Measurements from ENCODE around the gene SERPINA12. TPM values are rescaled to one million over a fixed set of nuclear protein-coding genes. Genes with fewer than 3 reads are reported as not detected.

SERPINA12 gene
- total and polyA plus RNA-seq, 5 donors from 2014 or later: not detected

DNA sequence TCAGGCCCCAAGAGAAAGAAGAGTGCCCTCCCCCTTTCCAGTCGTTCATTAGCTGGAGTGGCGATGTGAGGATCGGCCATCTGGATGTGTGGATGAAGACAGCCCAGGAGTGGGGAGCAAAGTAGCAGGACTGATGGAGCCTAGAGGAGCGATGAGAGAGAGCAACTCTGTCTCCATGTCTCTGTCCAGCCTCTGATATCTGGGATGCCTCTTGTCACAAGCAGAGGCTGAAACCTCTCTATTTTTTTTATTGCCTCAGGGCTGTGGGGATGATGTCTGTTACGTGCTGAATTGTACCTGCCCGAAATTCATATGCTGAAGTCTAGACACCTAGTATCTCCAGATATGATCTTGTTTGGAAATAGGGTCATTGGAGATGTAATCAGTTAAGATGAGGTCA lies 59.3 kb downstream of the SERPINA12 start:
- Histone ChIP-seq H3K27ac (ENCODE audit: insufficient read depth, low read length, poor library complexity, severe bottlenecking) (no peak overlapping the region), H3K27me3 (ENCODE audit: control insufficient read depth, insufficient read depth, low read length) (no peaks in the 10 kb centered on the region), H3K4me3 (ENCODE audit: low read depth, low read length) (no peak overlapping the region), H3K9me3 (ENCODE audit: control insufficient read depth in 2 of 2, low read length in 2 of 2) (no peaks in the 10 kb centered on the region), H3K4me1 (ENCODE audit: control insufficient read depth, insufficient read depth, low read length, poor library complexity, severe bottlenecking) (no peaks in the 10 kb centered on the region), H3K36me3 (ENCODE audit: control insufficient read depth, insufficient read depth, low read length) (no peaks in the 10 kb centered on the region)
- no peak overlapping the region for H3K4me3 Mint-ChIP-seq
- H3K36me3 Mint-ChIP-seq: no peaks in the 10 kb centered on the region
- ATAC-seq (ENCODE audit: low read depth in 2 of 2) (no peak), DNase-seq (no peak)
- peaks cover 0 to 5% (median 0%) of the 10 kb centered on the region in 7 donors for H3K9me3 Mint-ChIP-seq
- H3K4me1 Mint-ChIP-seq: no peaks in the 10 kb centered on the region
- no peak overlapping the region for H3K27ac Mint-ChIP-seq
- no peaks in the 10 kb centered on the region for H3K27me3 Mint-ChIP-seq

DNA sequence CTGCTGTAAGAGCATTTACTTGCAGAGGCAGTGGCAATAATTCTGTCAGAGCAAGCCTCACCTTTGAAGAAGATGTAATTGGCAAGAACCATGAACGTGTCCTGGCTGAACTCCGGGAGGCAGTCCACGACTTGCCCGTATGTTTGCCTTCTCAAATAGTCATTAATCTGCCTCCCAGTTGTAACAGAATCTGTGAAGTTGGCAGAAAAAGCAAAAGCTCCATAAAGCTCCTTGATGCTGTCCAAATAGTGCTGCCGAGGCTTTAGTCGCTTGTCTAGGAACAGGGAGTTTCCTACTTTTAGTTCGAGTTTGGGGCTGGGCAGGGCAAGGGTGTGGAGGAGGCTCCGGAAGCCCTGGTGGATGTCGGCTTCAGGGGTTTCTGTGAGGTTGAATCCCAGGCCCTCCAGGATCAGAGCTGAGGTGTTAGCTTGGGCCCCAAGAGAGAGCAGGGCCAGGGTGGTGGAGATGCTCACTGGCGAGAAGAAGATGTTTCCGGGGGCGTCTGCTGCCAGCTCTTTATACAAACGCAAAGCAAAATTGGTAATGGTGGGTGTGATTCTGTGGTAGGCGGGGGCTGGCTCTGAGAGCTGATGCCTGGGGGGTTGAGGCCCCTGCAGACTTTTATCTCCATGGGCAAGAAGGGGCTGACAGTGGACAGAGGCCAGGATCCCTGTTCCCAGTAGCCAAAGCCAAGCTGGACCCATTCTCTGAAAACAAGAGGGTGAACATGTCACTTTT lies 61.0 kb downstream of the SERPINA12 start:
- no peaks in the 10 kb centered on the region for H3K4me1 Mint-ChIP-seq
- H3K36me3 Mint-ChIP-seq: no peaks in the 10 kb centered on the region
- H3K27ac ChIP-seq (ENCODE audit: insufficient read depth, low read length, poor library complexity, severe bottlenecking): no peak overlapping the region
- no peak overlapping the region for H3K27ac Mint-ChIP-seq
- H3K4me3 ChIP-seq (ENCODE audit: low read depth, low read length): no peak overlapping the region
- no peaks in the 10 kb centered on the region for H3K27me3 ChIP-seq (ENCODE audit: control insufficient read depth, insufficient read depth, low read length)
- H3K36me3 ChIP-seq (ENCODE audit: control insufficient read depth, insufficient read depth, low read length): no peaks in the 10 kb centered on the region
- no peaks in the 10 kb centered on the region for H3K9me3 ChIP-seq (ENCODE audit: control insufficient read depth in 2 of 2, low read length in 2 of 2)
- H3K4me3 Mint-ChIP-seq: no peak overlapping the region
- no peaks in the 10 kb centered on the region for H3K27me3 Mint-ChIP-seq
- no peaks in the 10 kb centered on the region for H3K4me1 ChIP-seq (ENCODE audit: control insufficient read depth, insufficient read depth, low read length, poor library complexity, severe bottlenecking)
- DNase-seq (no peak), ATAC-seq (ENCODE audit: low read depth in 2 of 2) (no peak)
- peaks cover 0 to 5% (median 0%) of the 10 kb centered on the region in 7 donors for H3K9me3 Mint-ChIP-seq

DNA sequence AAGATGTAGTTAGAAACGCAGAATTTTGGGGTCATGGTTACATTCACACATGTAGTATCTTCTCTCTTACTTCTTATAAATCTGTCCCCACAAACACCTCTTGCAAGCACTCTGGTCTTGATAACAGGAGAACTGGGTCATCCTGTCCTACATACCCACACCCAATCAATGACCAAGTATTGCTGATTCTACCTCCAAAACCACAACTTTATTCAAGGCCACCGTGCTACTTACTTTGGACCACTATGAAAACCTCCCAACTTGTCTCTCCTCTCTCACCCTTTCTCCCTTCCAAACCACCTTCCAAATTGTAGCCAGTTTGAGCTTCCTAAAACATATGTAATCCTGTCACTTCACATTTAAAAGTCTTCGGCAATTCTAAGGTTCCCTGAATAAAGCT lies 62.1 kb downstream of the SERPINA12 start:
- Histone ChIP-seq H3K4me1 (ENCODE audit: control insufficient read depth, insufficient read depth, low read length, poor library complexity, severe bottlenecking) (no peaks in the 10 kb centered on the region), H3K4me3 (ENCODE audit: low read depth, low read length) (no peak overlapping the region), H3K27ac (ENCODE audit: insufficient read depth, low read length, poor library complexity, severe bottlenecking) (no peak overlapping the region), H3K36me3 (ENCODE audit: control insufficient read depth, insufficient read depth, low read length) (no peaks in the 10 kb centered on the region), H3K9me3 (ENCODE audit: control insufficient read depth in 2 of 2, low read length in 2 of 2) (no peaks in the 10 kb centered on the region), H3K27me3 (ENCODE audit: control insufficient read depth, insufficient read depth, low read length) (no peaks in the 10 kb centered on the region)
- Mint-ChIP-seq H3K4me1 (no peaks in the 10 kb centered on the region), H3K4me3 (no peak overlapping the region), H3K27ac (no peak overlapping the region), H3K27me3 (no peaks in the 10 kb centered on the region), H3K36me3 (no peaks in the 10 kb centered on the region), H3K9me3 (peaks cover 0 to 3% (median 0%) of the 10 kb centered on the region in 7 donors)
- ATAC-seq (ENCODE audit: low read depth in 2 of 2): no peak
- no peak for DNase-seq

DNA sequence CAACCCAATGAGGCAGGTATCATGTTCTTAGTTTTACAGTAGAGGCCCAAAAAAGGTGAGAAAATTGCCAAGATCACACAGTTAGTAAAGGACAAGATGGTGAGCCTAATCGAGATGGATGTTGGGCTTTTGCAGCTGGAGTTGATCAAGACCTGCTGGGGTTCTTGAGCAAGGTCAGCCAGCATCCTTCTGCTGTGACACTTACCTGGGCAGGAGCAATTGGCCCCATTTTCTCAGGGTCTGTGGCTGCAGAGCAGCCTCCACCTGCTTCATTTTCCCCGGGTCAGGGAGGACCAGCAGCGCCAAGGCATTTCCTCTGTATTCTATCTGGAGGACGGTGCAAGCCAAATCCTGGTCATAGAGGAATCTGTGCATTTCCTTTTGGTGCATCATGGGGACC lies 63.1 kb downstream of the SERPINA12 start:
- peaks cover 0 to 2% (median 1%) of the 10 kb centered on the region in 7 donors for H3K9me3 Mint-ChIP-seq
- no peaks in the 10 kb centered on the region for H3K27me3 ChIP-seq (ENCODE audit: control insufficient read depth, insufficient read depth, low read length)
- H3K27me3 Mint-ChIP-seq: no peaks in the 10 kb centered on the region
- no peak overlapping the region for H3K4me3 Mint-ChIP-seq
- H3K4me3 ChIP-seq (ENCODE audit: low read depth, low read length): no peak overlapping the region
- DNase-seq (no peak), ATAC-seq (ENCODE audit: low read depth in 2 of 2) (no peak)
- no peak overlapping the region for H3K27ac ChIP-seq (ENCODE audit: insufficient read depth, low read length, poor library complexity, severe bottlenecking)
- no peaks in the 10 kb centered on the region for H3K36me3 ChIP-seq (ENCODE audit: control insufficient read depth, insufficient read depth, low read length)
- no peaks in the 10 kb centered on the region for H3K4me1 Mint-ChIP-seq
- H3K4me1 ChIP-seq (ENCODE audit: control insufficient read depth, insufficient read depth, low read length, poor library complexity, severe bottlenecking): no peaks in the 10 kb centered on the region
- H3K9me3 ChIP-seq (ENCODE audit: control insufficient read depth in 2 of 2, low read length in 2 of 2): no peaks in the 10 kb centered on the region
- no peak overlapping the region for H3K27ac Mint-ChIP-seq
- H3K36me3 Mint-ChIP-seq: no peaks in the 10 kb centered on the region

DNA sequence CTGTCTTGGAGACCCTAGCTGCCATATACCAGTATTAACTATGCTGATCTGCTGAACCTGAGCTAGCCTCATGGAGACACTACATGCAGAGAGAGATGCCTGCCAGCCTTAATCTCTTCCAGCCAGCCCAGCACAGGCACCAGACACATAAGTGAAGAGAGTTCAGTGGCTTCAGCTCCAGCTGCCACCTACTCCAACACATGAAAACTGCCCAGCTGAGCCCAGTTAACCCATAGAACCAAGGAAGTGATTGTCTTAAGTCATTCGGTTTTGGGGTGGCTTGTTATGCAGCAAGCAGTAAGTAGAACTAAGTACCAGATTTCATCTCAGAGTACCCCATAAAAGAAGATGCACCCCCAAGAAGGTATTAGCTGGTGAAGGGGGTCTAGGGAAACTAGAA lies 64.3 kb downstream of the SERPINA12 start:
- no peak for ATAC-seq (ENCODE audit: low read depth in 2 of 2)
- no peak for DNase-seq
- Histone ChIP-seq H3K4me3 (ENCODE audit: low read depth, low read length) (no peak overlapping the region), H3K27ac (ENCODE audit: insufficient read depth, low read length, poor library complexity, severe bottlenecking) (no peak overlapping the region), H3K27me3 (ENCODE audit: control insufficient read depth, insufficient read depth, low read length) (no peaks in the 10 kb centered on the region), H3K36me3 (ENCODE audit: control insufficient read depth, insufficient read depth, low read length) (no peaks in the 10 kb centered on the region), H3K4me1 (ENCODE audit: control insufficient read depth, insufficient read depth, low read length, poor library complexity, severe bottlenecking) (no peaks in the 10 kb centered on the region), H3K9me3 (ENCODE audit: control insufficient read depth in 2 of 2, low read length in 2 of 2) (no peaks in the 10 kb centered on the region)
- H3K9me3 Mint-ChIP-seq: peaks cover 0 to 2% (median 0%) of the 10 kb centered on the region in 7 donors
- H3K27me3 Mint-ChIP-seq: no peaks in the 10 kb centered on the region
- no peak overlapping the region for H3K4me3 Mint-ChIP-seq
- no peaks in the 10 kb centered on the region for H3K4me1 Mint-ChIP-seq
- H3K27ac Mint-ChIP-seq: no peak overlapping the region
- no peaks in the 10 kb centered on the region for H3K36me3 Mint-ChIP-seq

DNA sequence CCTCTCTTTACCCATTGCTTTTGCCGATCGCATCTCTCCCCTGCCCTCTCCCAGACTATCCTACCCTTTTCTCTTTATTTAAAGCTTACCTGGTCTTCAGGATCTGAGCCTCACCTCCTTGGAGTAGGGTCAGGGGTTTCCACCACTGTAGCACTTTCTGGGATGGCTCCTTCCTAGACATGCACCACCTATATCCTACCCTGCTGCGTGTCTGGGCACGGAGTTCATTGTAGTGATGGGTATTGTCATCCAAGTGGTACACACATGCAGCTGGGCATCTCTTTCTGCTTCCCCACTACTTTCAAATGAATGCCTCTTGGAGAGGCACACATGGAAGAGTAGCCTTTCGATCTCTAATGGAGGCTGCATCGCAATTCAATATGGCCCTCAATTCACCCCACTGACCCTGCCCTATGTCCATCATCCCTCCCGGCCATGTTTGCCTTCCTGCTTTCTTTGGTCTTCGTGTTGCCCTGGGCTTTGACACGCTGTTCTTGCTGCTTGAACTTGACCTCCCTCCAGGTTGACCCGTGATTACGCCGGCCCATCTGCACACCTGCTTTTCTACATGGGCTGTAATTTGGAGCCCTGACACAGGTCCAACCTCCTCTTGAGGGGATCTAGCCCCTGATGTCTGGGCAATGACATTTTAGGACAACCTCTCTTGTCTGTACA lies 67.6 kb downstream of the SERPINA12 start:
- H3K27me3 ChIP-seq (ENCODE audit: control insufficient read depth, insufficient read depth, low read length): no peaks in the 10 kb centered on the region
- Mint-ChIP-seq H3K36me3 (no peaks in the 10 kb centered on the region), H3K27me3 (peaks cover 4% of the 10 kb centered on the region), H3K9me3 (peaks cover 0 to 2% (median 0%) of the 10 kb centered on the region in 7 donors), H3K4me1 (no peaks in the 10 kb centered on the region), H3K4me3 (no peak overlapping the region), H3K27ac (no peak overlapping the region)
- no peak overlapping the region for H3K4me3 ChIP-seq (ENCODE audit: low read depth, low read length)
- H3K36me3 ChIP-seq (ENCODE audit: control insufficient read depth, insufficient read depth, low read length): no peaks in the 10 kb centered on the region
- no peaks in the 10 kb centered on the region for H3K4me1 ChIP-seq (ENCODE audit: control insufficient read depth, insufficient read depth, low read length, poor library complexity, severe bottlenecking)
- no peaks in the 10 kb centered on the region for H3K9me3 ChIP-seq (ENCODE audit: control insufficient read depth in 2 of 2, low read length in 2 of 2)
- ATAC-seq (ENCODE audit: low read depth in 2 of 2) (no peak), DNase-seq (no peak)
- no peak overlapping the region for H3K27ac ChIP-seq (ENCODE audit: insufficient read depth, low read length, poor library complexity, severe bottlenecking)

DNA sequence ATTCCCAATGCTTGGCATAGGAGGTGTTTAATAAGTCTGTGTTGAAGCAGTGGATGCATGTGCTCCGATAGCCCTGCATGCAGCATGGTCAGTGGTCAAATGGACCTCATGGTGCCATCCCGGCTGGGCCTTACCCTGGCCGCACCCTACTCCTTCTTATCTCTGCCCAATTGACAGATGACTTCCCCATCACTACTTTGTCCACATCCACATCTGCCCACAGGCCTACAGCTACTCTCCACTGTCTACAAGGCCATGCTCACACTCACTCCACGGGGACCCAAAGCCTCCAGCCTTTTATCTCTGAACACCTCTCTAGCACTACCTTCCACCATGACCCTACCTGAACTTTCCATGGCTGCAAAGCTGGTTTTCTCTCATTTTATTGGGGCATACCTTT lies 68.1 kb downstream of the SERPINA12 start:
- peaks cover 4% of the 10 kb centered on the region for H3K27me3 Mint-ChIP-seq
- H3K9me3 ChIP-seq (ENCODE audit: control insufficient read depth in 2 of 2, low read length in 2 of 2): no peaks in the 10 kb centered on the region
- H3K36me3 Mint-ChIP-seq: no peaks in the 10 kb centered on the region
- no peak overlapping the region for H3K27ac ChIP-seq (ENCODE audit: insufficient read depth, low read length, poor library complexity, severe bottlenecking)
- no peaks in the 10 kb centered on the region for H3K27me3 ChIP-seq (ENCODE audit: control insufficient read depth, insufficient read depth, low read length)
- DNase-seq: no peak
- no peak overlapping the region for H3K4me3 Mint-ChIP-seq
- no peaks in the 10 kb centered on the region for H3K36me3 ChIP-seq (ENCODE audit: control insufficient read depth, insufficient read depth, low read length)
- no peak overlapping the region for H3K27ac Mint-ChIP-seq
- no peaks in the 10 kb centered on the region for H3K4me1 Mint-ChIP-seq
- H3K9me3 Mint-ChIP-seq: peaks cover 0 to 2% (median 0%) of the 10 kb centered on the region in 7 donors
- no peaks in the 10 kb centered on the region for H3K4me1 ChIP-seq (ENCODE audit: control insufficient read depth, insufficient read depth, low read length, poor library complexity, severe bottlenecking)
- no peak for ATAC-seq (ENCODE audit: low read depth in 2 of 2)
- no peak overlapping the region for H3K4me3 ChIP-seq (ENCODE audit: low read depth, low read length)
